ENCODE data around the gene CEL. TPM values are rescaled to one million over a fixed set of nuclear protein-coding genes. Genes with fewer than 3 reads are reported as not detected.

The CEL gene
- total RNA-seq, 2 donors from 2014 or later: 0.94 to 1.9 TPM

GRCh38 chr9:133049043-133049442 is 12.7 kb upstream of the CEL start:
- Histone ChIP-seq H3K27ac (no peak overlapping the region), H3K4me1 (peaks cover 0 to 7% of the 10 kb centered on the region in 2 donors), H3K9me3 (no peaks in the 10 kb centered on the region), H3K36me3 (peaks cover 70% of the 10 kb centered on the region), H3K4me3 (no peak overlapping the region), H3K27me3 (no peaks in the 10 kb centered on the region)
- DNase-seq (ENCODE audit: low spot score): no peak
- no peak for TF ChIP-seq CTCF (IDR thresholded peaks at IDR 0.05)

- no peaks in the 10 kb centered on the region for H3K27me3 ChIP-seq
- no peak for DNase-seq (ENCODE audit: low spot score)
- H3K36me3 ChIP-seq: peaks cover 68% of the 10 kb centered on the region
- no peak for TF ChIP-seq CTCF (IDR thresholded peaks at IDR 0.05)
- no peaks in the 10 kb centered on the region for H3K9me3 ChIP-seq
- H3K4me3 ChIP-seq: no peak overlapping the region
- H3K4me1 ChIP-seq: peaks cover 0 to 15% of the 10 kb centered on the region in 2 donors
- H3K27ac ChIP-seq: no peak overlapping the region
Observed at GRCh38 chr9:133050142-133050541, 11.6 kb upstream of the CEL start.

GRCh38 chr9:133050781-133051180 is 11.0 kb upstream of the CEL start:
- no peak for DNase-seq (ENCODE audit: low spot score)
- TF ChIP-seq CTCF (IDR thresholded peaks at IDR 0.05): no peak
- Histone ChIP-seq H3K27ac (no peak overlapping the region), H3K27me3 (no peaks in the 10 kb centered on the region), H3K4me3 (no peak overlapping the region), H3K36me3 (peaks cover 66% of the 10 kb centered on the region), H3K9me3 (no peaks in the 10 kb centered on the region), H3K4me1 (peaks cover 0 to 21% of the 10 kb centered on the region in 2 donors)

- H3K27me3 ChIP-seq: no peaks in the 10 kb centered on the region
- H3K4me3 ChIP-seq: no peak overlapping the region
- no peak for DNase-seq (ENCODE audit: low spot score)
- H3K27ac ChIP-seq: no peak overlapping the region
- TF ChIP-seq CTCF (IDR thresholded peaks at IDR 0.05): no peak
- no peaks in the 10 kb centered on the region for H3K9me3 ChIP-seq
- peaks cover 0 to 21% of the 10 kb centered on the region in 2 donors for H3K4me1 ChIP-seq
- peaks cover 66% of the 10 kb centered on the region for H3K36me3 ChIP-seq
Observed at GRCh38 chr9:133051281-133051900, 10.4 kb upstream of the CEL start.

GRCh38 chr9:133051966-133052539 is 9.7 kb upstream of the CEL start:
- Histone ChIP-seq H3K27ac (no peak overlapping the region), H3K27me3 (no peaks in the 10 kb centered on the region), H3K9me3 (no peaks in the 10 kb centered on the region), H3K4me1 (peaks cover 0 to 21% of the 10 kb centered on the region in 2 donors), H3K4me3 (no peak overlapping the region), H3K36me3 (peaks cover 66% of the 10 kb centered on the region)
- no peak for DNase-seq (ENCODE audit: low spot score)
- no peak for TF ChIP-seq CTCF (IDR thresholded peaks at IDR 0.05)
